Gastrocnemius medialis (tissue), 4 donors: ENCODE measurements around the gene ZNF606.

Experiments
- POLR2A ChIP-seq, 2 donors: fragments of 450-650 bp; IDR thresholded peaks; one replicate each; pipeline ENCODE4 v1.6.1; 2017; ENCODE audit warnings: antibody characterized with exemption in 2 of 2, mild to moderate bottlenecking in 2 of 2, moderate library complexity in 2 of 2
- TF ChIP-seq, protein P1 (sequence below), 5 experiments: fragments of 450-650 bp in 3 of 5; fragments of 200-600 bp in 2 of 5; sonication (generic) in 2 of 5; IDR thresholded peaks in 4 of 5; conservative IDR thresholded peaks in 1 of 5; 1 replicate in 4 of 5; 2 replicates in 1 of 5; pipeline ENCODE4 v1.5.1; 2016 to 2019; ENCODE audit warnings: antibody characterized with exemption in 5 of 5, mild to moderate bottlenecking in 3 of 5, moderate library complexity in 3 of 5

DNA sequence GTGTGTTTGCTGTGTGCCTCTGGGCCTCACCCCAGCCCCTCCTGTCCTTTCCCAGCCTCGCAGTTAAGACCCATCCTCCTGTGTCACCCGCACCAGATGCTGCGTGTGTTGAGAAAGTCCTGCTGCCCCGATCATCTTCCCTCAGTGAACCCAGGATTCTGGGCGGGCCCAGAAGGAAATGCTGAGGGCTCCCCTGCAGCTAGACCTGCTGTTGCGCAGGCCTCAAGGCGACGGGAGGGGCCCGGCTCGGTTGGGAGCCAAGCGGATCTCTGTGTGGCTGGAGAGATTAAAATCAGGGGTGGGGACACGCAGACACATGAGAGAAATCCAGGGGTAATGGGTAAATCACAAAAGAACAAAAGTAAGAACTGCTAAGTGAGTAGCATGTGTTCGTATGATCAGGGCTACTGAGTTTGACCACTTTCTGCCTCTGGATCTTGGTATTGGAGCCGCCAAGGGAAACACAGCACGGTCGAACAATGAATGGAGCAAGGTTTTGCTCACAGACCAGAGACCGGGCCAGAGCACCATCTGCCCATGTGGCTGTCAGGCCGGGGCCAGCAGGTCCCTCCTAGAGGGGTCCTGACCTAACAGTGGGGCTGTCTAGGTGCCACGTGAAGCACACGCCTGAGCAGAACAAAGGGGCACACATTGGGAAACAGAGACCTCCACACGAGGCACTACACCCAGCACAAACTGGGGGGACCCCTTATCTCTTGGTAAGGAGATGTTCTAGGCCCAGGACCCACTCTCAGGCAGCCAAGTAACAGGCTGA, 38.3 kb upstream of the ZNF606 start:
- TF ChIP-seq, protein P1, sequence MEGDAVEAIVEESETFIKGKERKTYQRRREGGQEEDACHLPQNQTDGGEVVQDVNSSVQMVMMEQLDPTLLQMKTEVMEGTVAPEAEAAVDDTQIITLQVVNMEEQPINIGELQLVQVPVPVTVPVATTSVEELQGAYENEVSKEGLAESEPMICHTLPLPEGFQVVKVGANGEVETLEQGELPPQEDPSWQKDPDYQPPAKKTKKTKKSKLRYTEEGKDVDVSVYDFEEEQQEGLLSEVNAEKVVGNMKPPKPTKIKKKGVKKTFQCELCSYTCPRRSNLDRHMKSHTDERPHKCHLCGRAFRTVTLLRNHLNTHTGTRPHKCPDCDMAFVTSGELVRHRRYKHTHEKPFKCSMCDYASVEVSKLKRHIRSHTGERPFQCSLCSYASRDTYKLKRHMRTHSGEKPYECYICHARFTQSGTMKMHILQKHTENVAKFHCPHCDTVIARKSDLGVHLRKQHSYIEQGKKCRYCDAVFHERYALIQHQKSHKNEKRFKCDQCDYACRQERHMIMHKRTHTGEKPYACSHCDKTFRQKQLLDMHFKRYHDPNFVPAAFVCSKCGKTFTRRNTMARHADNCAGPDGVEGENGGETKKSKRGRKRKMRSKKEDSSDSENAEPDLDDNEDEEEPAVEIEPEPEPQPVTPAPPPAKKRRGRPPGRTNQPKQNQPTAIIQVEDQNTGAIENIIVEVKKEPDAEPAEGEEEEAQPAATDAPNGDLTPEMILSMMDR (IDR thresholded peaks at IDR 0.05 in 4 of 5, conservative IDR thresholded peaks at IDR 0.05 in 1 of 5), result no peak
- no peak for TF ChIP-seq POLR2A (IDR thresholded peaks at IDR 0.05)
